NCI-H774 (cell line): ENCODE results near the gene PSENEN.
"Not testable (repeated sequence)": the region's sequence is repeated elsewhere in the genome, so short reads cannot be mapped to it uniquely, and the experiment has no call there.

ENCODE experiments used
- DNase-seq: peaks from one replicate; lab custom pipeline; 2025; lab: John Stamatoyannopoulos, UW

PSENEN gene

GRCh38 chr19:35788205-35788960, 42.9 kb downstream of the PSENEN start:
- no peak for DNase-seq

- no peak for DNase-seq
These were observed 43.9 kb downstream of the PSENEN start for GRCh38 chr19:35789195-35789977.

GRCh38 chr19:35789978-35790944, 44.8 kb downstream of the PSENEN start:
- DNase-seq = no peak

- DNase-seq = peak; percentile 23
These were observed 45.7 kb downstream of the PSENEN start for GRCh38 chr19:35790981-35791813.

- no peak for DNase-seq
These were observed 46.4 kb downstream of the PSENEN start for GRCh38 chr19:35791814-35792279.

GRCh38 chr19:35792312-35792711, 46.9 kb downstream of the PSENEN start:
- DNase-seq = no peak

GRCh38 chr19:35792888-35793287, 47.4 kb downstream of the PSENEN start:
- no peak for DNase-seq

GRCh38 chr19:35793381-35794165, 48.1 kb downstream of the PSENEN start:
- no peak for DNase-seq

GRCh38 chr19:35795564-35795963, 50.1 kb downstream of the PSENEN start:
- not testable (repeated sequence) for DNase-seq
